Loucy (cell line): ENCODE data around the gene UBA52.

Experiments
- EZH2phosphoT487 ChIP-seq: fragments of 200-600 bp; IDR thresholded peaks from 2 replicates; pipeline ENCODE4 v1.6.1; 2018; ENCODE audit warnings: antibody characterized with exemption, mild to moderate bottlenecking, moderate library complexity, borderline replicate concordance
- TF ChIP-seq, protein P1 (sequence below): fragments of 200-600 bp; sonication (generic); conservative IDR thresholded peaks from 2 replicates; pipeline ENCODE4 v1.5.1; 2014; ENCODE audit warnings: mild to moderate bottlenecking, antibody characterized with exemption, low read length

DNA sequence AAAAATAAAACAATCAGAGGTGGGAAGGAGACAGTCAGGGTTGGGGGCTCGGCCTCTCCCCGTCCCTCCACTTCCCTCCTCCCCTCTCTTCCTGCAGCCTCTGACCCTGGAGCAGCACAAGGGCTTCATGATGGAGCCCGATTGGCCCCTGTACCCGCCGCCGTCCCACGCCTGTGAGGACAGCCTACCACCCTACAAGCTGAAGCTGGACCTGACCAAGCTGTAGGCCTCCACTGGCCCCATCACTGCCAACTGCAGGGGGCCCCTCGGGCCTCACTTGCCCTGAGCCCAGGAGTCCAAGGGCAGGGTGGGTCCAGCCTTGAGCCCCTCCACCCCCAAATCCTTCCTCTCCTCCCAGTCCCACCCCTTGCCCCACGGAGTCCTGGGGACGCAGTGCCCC is 48.7 kb downstream of the UBA52 start:
- TF ChIP-seq, protein P1, sequence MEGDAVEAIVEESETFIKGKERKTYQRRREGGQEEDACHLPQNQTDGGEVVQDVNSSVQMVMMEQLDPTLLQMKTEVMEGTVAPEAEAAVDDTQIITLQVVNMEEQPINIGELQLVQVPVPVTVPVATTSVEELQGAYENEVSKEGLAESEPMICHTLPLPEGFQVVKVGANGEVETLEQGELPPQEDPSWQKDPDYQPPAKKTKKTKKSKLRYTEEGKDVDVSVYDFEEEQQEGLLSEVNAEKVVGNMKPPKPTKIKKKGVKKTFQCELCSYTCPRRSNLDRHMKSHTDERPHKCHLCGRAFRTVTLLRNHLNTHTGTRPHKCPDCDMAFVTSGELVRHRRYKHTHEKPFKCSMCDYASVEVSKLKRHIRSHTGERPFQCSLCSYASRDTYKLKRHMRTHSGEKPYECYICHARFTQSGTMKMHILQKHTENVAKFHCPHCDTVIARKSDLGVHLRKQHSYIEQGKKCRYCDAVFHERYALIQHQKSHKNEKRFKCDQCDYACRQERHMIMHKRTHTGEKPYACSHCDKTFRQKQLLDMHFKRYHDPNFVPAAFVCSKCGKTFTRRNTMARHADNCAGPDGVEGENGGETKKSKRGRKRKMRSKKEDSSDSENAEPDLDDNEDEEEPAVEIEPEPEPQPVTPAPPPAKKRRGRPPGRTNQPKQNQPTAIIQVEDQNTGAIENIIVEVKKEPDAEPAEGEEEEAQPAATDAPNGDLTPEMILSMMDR: no peak
- no peak for TF ChIP-seq EZH2phosphoT487
